ENCODE data around the gene USP35.

DNA sequence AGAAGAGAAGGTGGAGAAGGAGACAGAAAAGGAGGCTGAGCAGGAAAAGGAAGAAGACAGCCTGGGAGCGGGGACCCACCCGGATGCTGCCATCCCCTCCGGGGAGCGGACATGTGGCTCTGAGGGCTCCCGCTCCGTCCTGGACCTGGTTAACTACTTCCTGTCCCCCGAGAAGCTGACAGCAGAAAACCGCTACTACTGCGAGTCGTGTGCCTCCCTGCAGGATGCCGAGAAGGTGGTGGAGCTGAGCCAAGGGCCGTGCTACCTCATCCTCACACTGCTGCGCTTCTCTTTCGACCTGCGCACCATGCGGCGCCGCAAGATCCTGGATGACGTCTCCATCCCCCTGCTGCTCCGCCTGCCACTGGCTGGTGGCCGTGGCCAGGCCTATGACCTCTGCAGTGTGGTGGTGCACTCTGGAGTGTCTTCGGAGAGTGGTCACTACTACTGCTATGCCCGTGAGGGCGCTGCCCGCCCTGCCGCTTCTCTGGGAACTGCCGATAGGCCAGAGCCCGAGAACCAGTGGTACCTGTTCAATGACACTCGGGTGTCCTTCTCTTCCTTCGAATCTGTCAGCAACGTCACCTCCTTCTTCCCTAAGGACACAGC, 21.4 kb downstream of the USP35 start:
- TF ChIP-seq YY1 (IDR thresholded peaks at IDR 0.05; ENCODE audit: low read depth) (no peak), ZBTB7A (IDR thresholded peaks at IDR 0.05; ENCODE audit: low read depth) (no peak), REST (IDR thresholded peaks at IDR 0.05; ENCODE audit: low read depth) (no peak), EGR1 (IDR thresholded peaks at IDR 0.05) (no peak), CEBPB (IDR thresholded peaks at IDR 0.05) (no peak), NFIC (IDR thresholded peaks at IDR 0.05) (no peak)
- TF ChIP-seq, protein P1, sequence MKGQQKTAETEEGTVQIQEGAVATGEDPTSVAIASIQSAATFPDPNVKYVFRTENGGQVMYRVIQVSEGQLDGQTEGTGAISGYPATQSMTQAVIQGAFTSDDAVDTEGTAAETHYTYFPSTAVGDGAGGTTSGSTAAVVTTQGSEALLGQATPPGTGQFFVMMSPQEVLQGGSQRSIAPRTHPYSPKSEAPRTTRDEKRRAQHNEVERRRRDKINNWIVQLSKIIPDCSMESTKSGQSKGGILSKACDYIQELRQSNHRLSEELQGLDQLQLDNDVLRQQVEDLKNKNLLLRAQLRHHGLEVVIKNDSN (IDR thresholded peaks at IDR 0.05), result no peak
